ENCODE measurements around the gene ZNF691.
"Not testable (repeated sequence)": the region's sequence is repeated elsewhere in the genome, so short reads cannot be mapped to it uniquely, and the experiment has no call there.

Gene ZNF691

DNA sequence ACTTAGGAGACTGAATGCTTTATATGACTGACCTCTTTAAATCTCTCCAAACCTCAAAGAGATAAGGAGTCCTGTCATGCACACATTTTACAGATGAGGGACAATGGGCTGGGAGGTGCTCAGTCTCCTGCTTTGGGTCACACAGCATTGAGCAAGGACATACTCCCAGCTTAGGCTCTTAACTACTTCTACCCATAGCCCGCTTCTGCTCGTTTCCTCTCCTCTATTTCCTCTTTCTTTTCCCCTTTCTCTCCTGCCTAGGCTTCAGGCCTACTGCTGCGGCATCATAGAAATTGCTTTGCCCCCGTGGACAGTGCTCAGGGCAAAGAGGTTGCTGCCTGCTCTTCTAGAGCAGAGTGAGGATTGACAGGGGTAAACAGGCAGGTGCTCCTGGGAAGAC, 12.4 kb upstream of the ZNF691 start:
- no peak for DNase-seq

DNA sequence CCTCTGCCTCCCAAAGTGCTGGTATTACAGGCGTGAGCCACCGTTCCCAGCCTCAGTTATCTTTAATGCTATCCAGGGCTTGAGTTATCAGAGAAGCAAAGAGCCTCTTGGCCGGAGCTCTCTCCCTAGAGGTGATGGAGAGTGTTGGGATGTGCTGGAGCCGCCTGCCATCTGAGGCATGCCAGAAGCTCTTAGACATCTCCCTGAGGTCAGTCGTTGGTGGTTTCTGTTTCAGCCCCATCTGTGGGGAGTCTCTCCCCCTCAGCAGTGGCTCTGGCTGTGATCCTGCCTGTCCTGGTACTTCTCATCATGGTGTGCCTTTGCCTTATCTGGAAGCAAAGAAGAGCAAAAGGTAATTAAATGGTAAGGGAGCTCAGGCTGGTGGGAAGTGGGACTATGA, 11.6 kb upstream of the ZNF691 start:
- no peak for DNase-seq

DNA sequence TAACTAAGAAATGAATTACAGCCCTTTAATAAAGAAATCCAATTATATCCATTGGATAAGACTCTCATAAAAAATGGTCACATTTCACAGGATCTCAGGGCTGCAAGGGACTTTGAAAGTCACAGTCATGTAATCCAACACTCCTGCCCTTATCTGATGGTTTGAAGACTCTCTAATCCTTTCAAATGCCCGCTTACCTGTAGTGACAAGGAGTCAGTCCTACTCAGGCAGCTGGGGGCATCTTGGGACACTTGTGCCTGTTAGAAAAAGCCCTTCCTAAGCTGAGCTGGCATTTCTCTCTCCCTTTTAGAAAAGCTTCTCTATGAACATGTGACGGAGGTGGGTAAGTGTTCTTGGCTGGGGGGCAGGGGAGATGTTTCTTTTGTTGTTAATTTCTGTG, 11.0 kb upstream of the ZNF691 start:
- no peak for DNase-seq

DNA sequence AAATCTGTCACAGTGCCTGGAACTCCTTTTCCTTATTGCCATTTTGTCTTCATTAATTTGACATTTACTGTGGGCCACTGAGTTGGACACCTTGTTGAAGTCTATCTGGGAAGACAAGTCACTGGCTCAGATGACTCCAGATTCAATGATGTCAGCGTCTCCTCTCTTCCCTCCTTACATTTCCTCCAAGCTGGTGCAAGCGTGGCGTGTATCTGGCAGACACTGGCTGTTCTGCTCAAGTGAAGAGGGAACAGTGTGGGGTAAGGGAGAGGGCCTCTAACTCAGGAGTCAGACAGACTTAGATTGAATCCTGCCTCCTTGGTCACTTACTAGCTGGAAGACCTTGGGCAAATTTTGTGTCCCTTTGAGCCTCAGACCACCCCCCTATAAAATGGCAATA, 8.7 kb upstream of the ZNF691 start:
- DNase-seq: no peak

DNA sequence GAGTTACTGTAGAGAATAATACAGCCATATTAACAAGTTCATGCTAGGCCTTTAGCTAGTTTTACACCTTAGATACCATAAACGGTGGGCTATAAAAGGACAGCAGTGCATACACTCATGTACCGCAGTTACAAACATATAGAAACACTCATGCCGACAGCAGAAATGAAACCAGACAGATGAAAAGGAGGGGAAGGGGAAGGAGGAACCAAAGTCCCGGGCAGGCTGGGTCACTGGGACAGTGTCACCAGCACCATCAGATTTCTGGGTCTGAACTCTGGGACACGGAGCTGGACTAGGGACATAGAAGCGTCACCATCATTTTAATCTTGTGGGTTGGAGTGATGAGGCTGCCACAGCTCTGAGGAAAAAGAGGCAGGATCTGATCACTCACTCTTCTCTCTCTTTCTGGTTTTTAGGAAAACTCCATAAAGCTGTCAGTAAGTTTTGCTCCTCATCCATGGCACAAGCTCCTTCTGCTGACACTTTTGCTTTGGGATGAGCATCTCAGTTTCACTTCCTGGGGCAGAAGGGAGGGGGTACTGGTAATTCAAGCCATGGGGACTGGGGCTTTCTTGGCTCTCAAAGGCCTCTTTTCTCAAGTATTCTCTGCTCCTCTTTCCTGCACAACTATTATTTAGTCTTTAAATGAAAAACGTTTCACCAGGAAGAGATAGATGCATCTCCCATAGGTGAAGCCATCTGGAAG, 7.8 kb upstream of the ZNF691 start:
- no peak for DNase-seq

DNA sequence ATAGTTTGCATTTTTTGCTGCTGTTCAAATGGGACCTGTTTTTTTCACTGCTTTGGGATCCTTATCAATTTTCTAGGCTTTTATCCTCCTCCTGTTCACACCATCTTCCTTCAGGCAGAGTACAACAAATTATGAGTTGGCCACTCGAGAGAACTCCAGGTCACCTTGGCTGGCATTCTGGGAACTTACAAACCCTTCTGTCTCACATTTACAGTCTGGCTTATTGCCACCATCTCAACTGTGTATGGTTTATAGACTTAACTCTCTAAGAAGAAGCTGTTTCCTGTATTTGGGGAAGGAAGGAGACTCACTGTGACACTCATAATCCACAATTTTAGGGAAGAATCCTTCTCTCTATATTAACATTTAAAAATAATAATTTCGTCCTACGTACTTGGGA, 5.4 kb upstream of the ZNF691 start:
- DNase-seq: no peak

DNA sequence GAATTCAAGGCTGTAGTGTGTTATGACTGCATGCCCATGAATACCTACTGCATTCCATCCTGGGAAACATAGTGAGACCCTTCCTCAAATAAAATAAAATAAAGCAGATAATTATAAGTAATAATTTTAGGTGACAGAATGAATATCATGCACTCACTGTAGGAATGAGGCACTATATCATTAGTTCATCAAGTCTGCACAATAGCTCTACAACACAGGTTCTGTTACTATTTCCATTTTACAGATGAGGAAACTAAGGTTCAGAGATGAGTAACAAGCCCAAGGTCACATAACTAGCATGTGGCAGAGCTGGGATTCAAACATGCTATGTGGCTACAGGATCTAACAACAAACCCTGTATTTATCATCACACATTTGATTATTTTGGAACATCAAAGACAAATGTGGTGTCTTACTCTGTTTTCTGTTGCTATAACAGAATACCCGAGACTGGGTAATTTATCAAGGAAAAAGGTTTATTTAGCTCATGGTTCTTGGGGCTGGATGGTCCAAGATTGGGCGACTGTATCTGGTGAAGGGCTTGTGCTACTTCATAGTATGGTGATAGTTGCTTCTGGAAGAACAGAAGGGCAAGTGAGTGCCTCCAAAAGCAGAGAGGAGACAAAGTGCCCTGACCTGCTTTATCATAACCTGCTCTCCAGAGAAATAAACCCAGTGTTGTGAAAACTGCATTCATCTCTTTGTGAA, 4.8 kb upstream of the ZNF691 start:
- no peak for DNase-seq

DNA sequence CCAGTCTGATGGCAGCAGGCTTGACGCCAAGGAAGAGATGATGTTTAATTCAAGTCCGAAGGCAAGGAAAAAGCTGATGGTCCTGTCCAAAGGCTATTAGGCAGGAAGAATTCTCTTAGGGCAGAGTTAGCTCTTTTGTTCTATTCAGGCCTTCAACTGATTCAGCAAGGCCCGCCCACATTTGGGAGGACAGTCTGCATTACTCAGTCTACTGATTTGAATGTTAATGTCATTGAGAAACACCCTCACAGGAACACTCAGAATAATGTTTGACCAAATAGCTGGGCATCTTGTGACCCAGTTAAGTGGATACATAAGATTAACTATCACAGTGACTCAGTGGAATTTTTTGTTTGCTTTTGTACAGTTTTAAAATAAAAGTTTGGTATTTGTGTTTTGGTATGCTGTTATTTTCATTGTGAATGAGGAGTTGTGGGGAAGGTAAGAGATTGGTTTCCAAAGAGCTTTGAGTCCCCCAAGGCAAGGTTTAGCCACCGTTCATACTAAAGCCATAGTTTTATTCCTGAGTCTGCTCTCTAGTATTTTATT, 1.7 kb upstream of the ZNF691 start:
- DNase-seq: no peak

DNA sequence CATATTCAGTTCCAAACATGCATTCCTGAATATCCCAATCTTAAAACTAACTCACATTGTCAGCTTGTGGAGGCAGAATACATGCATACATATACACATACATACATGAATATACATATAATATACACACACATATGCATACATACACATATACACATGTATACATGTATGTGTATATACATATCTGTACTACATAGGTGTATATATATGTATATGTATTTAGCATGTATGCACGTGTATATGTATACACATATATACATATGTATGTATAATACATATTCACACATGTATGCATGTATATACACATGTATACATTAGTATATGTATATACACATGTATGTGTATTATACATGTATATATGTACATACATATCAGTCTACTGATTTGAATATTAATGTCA, 1.2 kb upstream of the ZNF691 start:
- no peak for DNase-seq

DNA sequence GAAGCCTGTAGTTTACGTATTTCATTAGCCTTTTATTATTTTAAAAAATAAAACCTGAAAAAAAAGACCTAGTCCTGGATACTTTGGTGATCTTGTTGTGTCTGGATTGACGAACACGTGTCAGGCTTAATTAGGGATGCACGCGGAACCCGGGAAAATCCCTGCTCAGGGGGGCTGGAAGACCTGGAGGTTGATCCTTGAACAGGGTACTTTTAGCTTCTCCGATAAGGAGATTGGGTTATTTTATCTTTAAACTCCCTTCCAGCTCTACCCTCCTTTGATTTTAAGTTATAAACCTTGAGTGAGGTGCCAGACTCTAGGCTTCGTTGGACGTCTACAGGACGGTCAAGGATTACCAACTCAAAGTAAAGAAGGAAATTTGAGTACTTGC, 552 bp upstream of the ZNF691 start:
- DNase-seq: no peak

DNA sequence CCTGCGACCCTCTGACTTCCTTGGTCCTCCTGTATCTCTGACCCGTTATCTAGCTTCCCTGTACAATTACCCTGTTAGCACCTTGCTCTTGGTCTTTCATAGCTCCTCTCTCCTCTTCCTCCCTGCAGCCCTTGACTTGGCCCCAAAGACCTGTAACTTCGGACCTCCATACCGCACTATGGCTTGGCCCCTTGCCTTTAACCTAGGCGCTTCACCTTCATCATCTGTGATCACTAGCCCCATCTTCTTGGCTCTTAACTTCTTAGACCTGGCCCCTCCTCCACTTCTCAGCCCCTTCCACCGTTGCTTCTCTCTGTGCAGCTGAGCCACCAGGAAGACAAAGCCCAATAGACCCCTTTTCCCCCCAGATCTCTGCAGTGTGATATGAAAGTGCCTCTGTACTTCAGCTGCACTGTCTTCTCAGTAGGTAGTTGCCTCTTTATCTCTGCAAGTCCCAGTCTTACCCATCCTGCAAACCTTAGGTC, 740 bp downstream of the ZNF691 start:
- no peak for DNase-seq

DNA sequence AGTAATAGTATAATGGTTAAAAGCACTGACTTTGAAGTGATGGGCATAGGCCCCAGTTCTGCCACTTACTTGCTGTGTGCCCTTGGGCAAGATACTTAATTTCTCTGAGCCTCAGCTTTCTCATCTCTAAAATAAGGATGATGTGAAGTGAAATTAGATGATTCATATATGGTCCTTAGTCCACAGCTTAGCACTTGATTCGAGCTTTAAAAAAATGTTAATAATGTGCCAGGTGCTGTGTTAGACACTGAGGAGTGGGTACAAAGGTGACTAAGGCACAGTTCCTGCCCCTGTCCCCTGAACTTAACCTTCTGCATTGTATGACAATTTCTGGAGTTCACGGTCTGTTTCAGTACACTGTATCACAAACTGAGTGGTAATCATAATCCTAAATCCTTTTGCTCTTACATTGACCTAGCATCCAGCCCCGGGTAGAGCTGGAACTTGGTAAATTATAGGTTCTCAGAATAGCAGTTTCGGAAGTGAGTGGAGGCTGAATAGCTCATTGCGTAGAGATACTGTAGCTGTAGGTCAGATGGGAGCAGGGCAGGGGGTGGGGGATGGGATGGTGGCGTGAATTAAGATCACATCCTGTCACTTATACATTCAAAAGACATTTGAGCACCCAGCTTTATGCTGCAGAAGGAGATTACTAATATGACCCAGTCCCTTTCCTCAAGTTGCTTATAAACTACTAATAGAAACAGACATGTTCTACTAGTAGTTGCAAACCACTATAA, 1.5 kb downstream of the ZNF691 start:
- DNase-seq: no peak

DNA sequence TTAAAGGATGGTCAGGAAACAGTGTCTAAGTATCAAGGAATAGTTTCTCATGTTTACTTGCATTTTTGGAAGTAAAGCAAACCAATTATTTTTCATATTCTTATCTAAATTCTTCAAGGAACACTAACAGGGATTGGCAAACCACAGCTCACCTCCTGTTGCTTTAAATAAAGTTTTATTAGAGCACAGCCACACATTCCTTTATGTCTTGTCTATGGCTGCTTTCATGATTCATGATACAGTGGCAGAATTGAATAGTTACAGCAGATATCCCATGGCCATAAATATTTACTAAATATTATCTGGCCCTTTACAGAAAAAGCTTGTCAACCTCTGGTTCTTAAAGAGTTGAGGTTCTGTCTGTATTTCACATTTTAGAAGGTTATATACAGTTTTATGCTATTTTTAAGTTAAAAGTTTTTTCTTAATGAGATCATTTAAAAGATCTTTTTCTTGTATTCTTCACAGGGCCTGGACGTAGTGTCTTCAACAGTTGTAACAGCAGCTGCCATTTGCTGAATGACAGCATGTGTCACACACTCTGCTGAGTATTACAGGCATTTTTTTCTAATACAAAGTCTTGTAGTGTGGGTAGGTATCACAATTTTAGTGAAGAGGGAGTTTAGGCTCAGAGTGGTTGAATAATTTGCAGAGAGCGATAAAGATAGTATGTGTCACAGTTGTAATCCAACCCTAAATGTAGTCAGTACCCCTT, 2.6 kb downstream of the ZNF691 start:
- no peak for DNase-seq

DNA sequence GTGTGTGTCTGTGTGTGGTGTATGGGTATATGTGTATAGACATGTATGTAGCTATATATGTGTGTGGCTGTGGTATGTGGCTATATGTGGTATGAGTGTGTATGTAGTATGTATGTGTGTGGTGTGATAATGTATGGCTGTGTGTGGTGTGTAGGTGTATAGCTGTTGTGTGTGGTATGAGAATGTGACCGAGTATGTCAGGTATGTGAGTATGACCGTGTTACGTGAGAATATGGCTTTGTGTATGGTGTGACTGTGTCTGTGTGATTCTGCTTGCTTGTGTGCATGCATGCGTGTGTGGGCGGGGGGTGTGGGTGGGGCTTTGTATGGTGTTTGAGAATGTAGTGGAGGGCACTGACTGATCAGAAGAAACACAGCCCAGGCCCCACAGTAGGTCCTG, 3.5 kb downstream of the ZNF691 start:
- DNase-seq: no peak

DNA sequence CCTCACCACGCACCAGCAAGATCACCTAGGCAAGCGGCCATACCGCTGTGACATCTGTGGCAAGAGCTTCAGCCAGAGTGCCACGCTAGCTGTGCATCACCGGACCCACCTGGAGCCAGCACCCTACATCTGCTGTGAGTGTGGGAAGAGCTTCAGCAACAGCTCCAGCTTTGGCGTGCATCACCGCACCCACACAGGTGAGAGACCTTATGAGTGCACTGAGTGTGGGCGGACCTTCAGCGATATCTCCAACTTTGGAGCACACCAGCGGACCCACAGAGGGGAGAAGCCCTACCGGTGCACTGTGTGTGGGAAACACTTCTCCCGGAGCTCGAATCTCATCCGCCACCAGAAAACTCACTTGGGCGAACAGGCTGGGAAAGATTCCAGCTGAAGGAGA, 5.0 kb downstream of the ZNF691 start:
- DNase-seq: no peak

DNA sequence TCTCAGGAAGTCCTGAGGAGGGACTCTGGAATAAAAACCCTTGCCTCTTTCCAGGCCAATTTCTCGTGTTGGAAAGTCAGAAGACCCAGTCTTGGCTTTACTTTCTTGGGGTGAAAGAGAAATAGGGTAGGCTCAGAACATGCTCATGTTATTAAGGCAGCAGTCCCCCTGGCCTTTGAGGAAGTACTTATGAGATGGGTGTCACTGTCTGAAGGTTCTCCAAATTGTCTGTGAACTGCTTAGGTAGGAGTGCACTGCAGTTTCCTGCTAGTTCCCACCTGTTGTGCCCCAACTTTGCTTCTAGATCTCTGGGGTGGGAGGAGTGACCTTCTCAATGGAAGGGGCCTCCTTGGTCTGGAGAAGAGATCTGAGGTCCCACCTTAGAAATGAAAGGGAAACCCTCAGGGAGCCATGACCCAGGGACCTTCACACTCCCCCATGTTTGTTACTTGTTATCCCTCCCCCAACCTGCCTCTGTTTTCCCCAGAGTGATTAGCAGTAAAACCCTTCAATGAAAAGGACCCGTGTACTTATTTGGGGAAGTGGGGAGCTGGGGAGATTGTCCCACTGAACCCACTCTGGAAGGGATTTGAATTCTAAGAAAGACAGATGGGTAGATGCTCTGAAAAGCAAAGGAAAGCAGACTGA, 5.7 kb downstream of the ZNF691 start:
- DNase-seq: no peak

DNA sequence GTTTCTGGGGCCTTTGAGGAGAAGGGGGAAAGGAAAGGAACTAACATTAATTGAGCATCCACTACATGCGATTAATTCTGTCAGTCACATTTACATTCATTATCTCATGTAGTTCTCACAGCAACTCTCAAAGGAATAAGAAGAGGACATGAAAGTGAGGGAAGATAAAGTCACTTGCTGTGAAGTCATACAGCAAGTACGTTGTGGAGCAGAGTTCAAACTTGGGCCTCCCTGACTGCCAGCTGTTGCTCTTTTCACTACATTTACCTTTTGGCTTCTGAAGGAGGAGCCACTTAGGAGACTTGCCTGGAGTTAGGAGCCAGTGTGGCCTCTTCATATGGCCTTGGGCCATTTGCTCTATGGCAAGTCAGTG, 6.2 kb downstream of the ZNF691 start:
- DNase-seq: no peak

DNA sequence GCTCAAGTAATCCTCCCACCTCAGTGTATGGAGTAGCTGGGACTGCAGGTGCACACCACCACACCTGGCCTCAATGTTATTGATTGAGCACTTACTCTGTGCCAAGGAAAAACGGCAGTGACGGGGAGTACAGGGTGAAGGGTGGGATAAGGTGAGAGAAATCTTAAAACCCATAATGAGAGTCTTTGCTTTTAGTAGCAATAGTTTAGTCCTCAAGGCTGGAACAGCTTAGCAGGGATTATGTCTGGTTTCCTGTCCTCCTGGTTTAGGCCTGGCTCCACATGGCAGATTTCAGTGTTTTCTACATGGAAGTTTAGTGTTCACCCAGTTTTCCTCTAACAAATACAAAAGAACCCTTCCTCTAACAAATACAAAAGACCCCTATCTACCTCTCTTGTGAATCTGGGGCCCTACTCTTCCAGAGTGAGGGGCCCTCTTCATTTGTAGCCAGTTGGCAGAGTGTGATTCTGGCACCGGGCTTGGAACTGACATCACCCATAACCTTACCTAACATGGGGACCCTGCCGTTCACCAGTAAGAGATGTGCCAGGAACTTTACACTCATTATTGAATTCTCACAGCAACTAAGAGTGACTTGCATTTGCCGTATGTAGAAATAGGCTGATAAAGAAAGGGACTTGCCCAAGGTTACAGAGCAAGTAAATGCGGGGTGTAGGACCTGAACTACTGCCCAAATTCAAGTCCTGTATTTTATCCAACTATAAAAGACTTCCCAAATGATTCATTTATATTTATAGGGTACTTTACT, 6.9 kb downstream of the ZNF691 start:
- DNase-seq: no peak

DNA sequence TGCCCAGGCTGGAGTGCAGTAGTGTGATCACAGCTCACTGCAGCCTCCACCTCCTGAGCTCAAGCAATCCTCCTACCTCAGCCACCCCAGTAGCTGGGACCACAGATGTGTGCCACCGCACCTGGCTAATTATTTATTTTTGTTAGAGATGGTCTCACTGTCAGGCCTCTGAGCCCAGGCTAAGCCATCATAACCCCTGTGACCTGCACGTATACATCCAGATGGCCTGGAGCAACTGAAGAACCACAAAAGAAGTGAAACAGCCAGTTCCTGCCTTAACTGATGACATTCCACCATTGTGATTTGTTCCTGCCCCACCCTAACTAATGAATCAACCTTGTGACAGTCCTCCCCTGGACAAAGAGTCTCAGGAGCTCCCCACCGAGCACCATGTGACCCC, 10.1 kb downstream of the ZNF691 start:
- DNase-seq: not testable (repeated sequence)

DNA sequence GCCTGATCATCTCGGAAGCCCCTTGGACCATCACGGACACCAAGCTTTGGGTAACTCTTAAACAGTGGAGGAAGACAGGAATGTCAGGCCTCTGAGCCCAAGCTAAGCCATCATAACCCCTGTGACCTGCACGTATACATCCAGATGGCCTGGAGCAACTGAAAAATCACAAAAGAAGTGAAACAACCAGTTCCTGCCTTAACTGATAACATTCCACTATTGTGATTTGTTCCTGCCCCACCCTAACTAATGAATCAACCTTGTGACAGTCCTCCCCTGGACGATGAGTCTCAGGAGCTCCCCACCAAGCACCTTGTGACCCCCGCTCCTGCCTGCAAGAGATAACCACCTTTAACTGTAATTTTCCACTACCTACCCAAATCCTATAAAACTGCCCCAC, 13.0 kb downstream of the ZNF691 start:
- not testable (repeated sequence) for DNase-seq

DNA sequence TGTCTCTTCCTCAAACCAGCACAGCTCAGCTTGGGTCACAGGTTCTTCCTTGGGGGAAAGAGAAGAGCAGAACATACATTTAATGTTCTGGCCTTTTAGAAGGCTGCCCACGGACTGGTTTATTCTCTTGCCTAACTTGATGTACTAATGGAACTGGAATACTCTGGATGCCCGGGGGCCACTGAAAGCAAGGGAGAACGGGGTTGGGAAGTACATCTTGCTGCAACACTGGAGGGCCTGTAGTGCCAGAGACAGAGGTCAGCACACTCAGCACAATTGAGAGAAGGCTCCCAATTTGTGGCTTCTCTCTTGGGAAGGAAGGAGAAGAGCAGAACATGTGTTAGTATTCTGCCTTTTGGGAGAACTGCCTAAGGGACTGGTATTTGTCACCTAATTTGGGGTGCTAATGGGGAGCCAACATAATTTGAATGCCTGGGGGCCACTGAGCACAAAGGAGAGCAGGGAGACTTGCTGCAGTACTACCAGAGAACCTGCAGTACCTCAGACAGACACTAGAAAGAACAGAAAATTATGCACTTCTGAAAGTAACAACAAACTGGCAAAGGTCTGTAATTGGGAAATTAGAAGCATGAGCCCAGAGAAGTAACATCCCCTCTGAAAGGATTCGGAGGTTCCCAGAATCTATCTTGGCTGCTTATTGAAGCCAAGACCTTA, 14.1 kb downstream of the ZNF691 start:
- DNase-seq: no peak
